HepG2 (cell line): ENCODE results near the gene CERS3. TPM values are rescaled to one million over a fixed set of nuclear protein-coding genes. Genes with fewer than 3 reads are reported as not detected.

ENCODE experiments used
- ATAC-seq: fragments of 200-7000 bp; cut with Tn5 transposase; 3 replicates; pipeline ENCODE4 v1.9.1; 2020; ENCODE audit warnings: mild to moderate bottlenecking, moderate library complexity
- BruUV-seq: library from RNA; stranded (reverse); fragments of 400-500 nt; replicated peaks from 2 replicates; lab custom pipeline; 2021; lab: Mats Ljungman, UMichigan
- CTCF ChIA-PET: fragments of 300-600 bp; formaldehyde crosslinking; extraction: SDS; loops from one replicate; lab custom pipeline; 2021; ENCODE audit warnings: low total read pairs, inconsistent platforms, low intra/inter-chr PET ratio; lab: Yijun Ruan, JAX
- POLR2A ChIA-PET: fragments of 350-600 bp; sonication (Branson Sonifier 250); formaldehyde crosslinking; loops from one replicate; lab custom pipeline; 2020; ENCODE audit warnings: antibody characterized with exemption, inconsistent platforms; lab: Yijun Ruan, JAX
- DNase-seq: peaks from one replicate; pipeline ENCODE4 v3.0.0-alpha.2; 2015; ENCODE audit warnings: low spot score
- FAIRE-seq: peaks from 3 replicates; lab custom pipeline; 2011; peaks lifted over from hg19 to GRCh38; lab: Jason Lieb, UNC
- H2AFZ ChIP-seq: one replicate; pipeline ENCODE4 v1.6.1; 2011; ENCODE audit warnings: low read length, inconsistent platforms
- H3K27ac ChIP-seq: fragments of 300-600 bp; 3 replicates; pipeline ENCODE4 v1.8.0; 2011; ENCODE audit warnings: mixed run types, mild to moderate bottlenecking, mixed read lengths, low read length, inconsistent platforms; ENCODE audit not compliant: insufficient read depth; ENCODE audit errors: extremely low read length
- H3K27me3 ChIP-seq, 2 experiments: fragments of 200-600 bp in 1 of 2; 2 replicates in 1 of 2; 3 replicates in 1 of 2; pipeline versions ENCODE4 v1.6.0 to v1.8.0; 2011; ENCODE audit warnings: low read length in 2 of 2, mild to moderate bottlenecking in 2 of 2, moderate library complexity in 2 of 2, inconsistent platforms in 1 of 2; ENCODE audit not compliant: insufficient read depth in 2 of 2, control insufficient read depth in 1 of 2
- H3K36me3 ChIP-seq, 2 experiments: fragments of 200-600 bp in 1 of 2; replicated peaks in 1 of 2; 2 replicates in 1 of 2; 3 replicates in 1 of 2; pipeline versions ENCODE4 v1.5.1 to v1.8.0; 2011; ENCODE audit warnings: low read length in 2 of 2, inconsistent platforms in 1 of 2; ENCODE audit not compliant: insufficient read depth in 2 of 2, control insufficient read depth in 1 of 2
- H3K4me1 ChIP-seq: 2 replicates; pipeline ENCODE4 v1.5.1; 2012; ENCODE audit warnings: low read length, inconsistent platforms; ENCODE audit not compliant: insufficient read depth
- H3K4me2 ChIP-seq: 2 replicates; pipeline ENCODE4 v1.6.0; 2011; ENCODE audit warnings: low read depth, low read length, inconsistent platforms
- H3K4me3 ChIP-seq, 3 experiments: fragments of 200-600 bp in 1 of 3; sonication (generic), shearing (Covaris generic) in 1 of 3; replicated peaks in 1 of 3; 2 replicates each; pipeline ENCODE4 v1.5.1; 2011 to 2016; ENCODE audit warnings: low read length in 3 of 3, inconsistent platforms in 2 of 3, low read depth in 2 of 3, mild to moderate bottlenecking in 2 of 3, control low read depth in 1 of 3, mixed read lengths in 1 of 3; ENCODE audit not compliant: insufficient read depth in 1 of 3
- H3K79me2 ChIP-seq: one replicate; pipeline ENCODE4 v1.6.1; 2011; ENCODE audit warnings: low read length, inconsistent platforms; ENCODE audit not compliant: insufficient read depth
- H3K9ac ChIP-seq: 2 replicates; pipeline ENCODE4 v1.6.0; 2011; ENCODE audit warnings: mild to moderate bottlenecking, low read depth, low read length, inconsistent platforms; ENCODE audit not compliant: insufficient read depth
- H3K9me3 ChIP-seq: 2 replicates; pipeline ENCODE4 v1.5.1; 2012; ENCODE audit warnings: mild to moderate bottlenecking, low read length
- H4K20me1 ChIP-seq: 2 replicates; pipeline ENCODE4 v1.6.0; 2011; ENCODE audit warnings: inconsistent platforms, mild to moderate bottlenecking, low read length, moderate library complexity; ENCODE audit not compliant: insufficient read depth
- MAFK ChIP-seq, 2 experiments: IDR thresholded peaks in 1 of 2; conservative IDR thresholded peaks in 1 of 2; 2 replicates each; pipeline ENCODE4 v1.6.1; 2011; ENCODE audit warnings: improper control_type of control experiment in 2 of 2, low read length in 2 of 2
- POLR2G ChIP-seq: fragments of 200-400 bp; formaldehyde crosslinking; IDR thresholded peaks from 2 replicates; pipeline ENCODE4 v1.6.1; 2018; ENCODE audit warnings: mild to moderate bottlenecking, low read depth, low read length, moderate library complexity
- RORA ChIP-seq: sonication (generic); formaldehyde crosslinking; IDR thresholded peaks from 2 replicates; pipeline ENCODE4 v1.5.0; 2020; ENCODE audit warnings: mild to moderate bottlenecking, missing genetic modification reagents, moderate library complexity
- ZNF101 ChIP-seq: sonication (generic); formaldehyde crosslinking; IDR thresholded peaks from 2 replicates; pipeline ENCODE4 v1.4.0; 2020; ENCODE audit warnings: mild to moderate bottlenecking, low read depth, missing genetic modification reagents, borderline replicate concordance
- ZNF17 ChIP-seq: sonication (generic); formaldehyde crosslinking; IDR thresholded peaks from 2 replicates; pipeline ENCODE4 v1.5.0; 2020; ENCODE audit warnings: mild to moderate bottlenecking, missing genetic modification reagents
- ZNF317 ChIP-seq: sonication (generic); formaldehyde crosslinking; IDR thresholded peaks from 2 replicates; pipeline ENCODE4 v1.5.0; 2020; ENCODE audit warnings: mild to moderate bottlenecking, missing genetic modification reagents
- WGBS: methylation state at CpG from one replicate; pipeline ENCODE4 v1.1.6; 2017; ENCODE audit warnings: low lambda C conversion rate; 5-methylcytosine and 5-hydroxymethylcytosine counted together
- in situ Hi-C: cut with HindIII; loops from 2 replicates; pipeline ENCODE4 v1.10.0; 2017; ENCODE audit warnings: low pct_unique_long_range_greater_than_20kb; ENCODE audit not compliant: extremely low pct_ligation_motif_present
- intact Hi-C: fragments of 100-400 bp; cut with micrococcal nuclease; formaldehyde crosslinking; loops from one replicate; pipeline ENCODE4 v1.10.0; 2022; ENCODE audit not compliant: unreplicated experiment
- polyA plus RNA-seq, 8 experiments: library from polyadenylated mRNA; depleted of rRNA in 3 of 8; stranded (reverse) in 7 of 8; unstranded in 1 of 8; fragments of >200 nt; fragmentation: Illumina TruSeq in 4 of 8; extraction: Trizol in 4 of 8; gene quantifications; 2 replicates each; pipeline versions ENCODE4 v1.2.1 to v1.2.3, GENCODE V29; 2011 to 2016; ENCODE audit warnings: low read depth in 4 of 8, missing spikeins in 1 of 8, mixed read lengths in 1 of 8; ENCODE audit not compliant: insufficient read depth in 1 of 8
- total RNA-seq, 5 experiments: library from RNA; depleted of rRNA; stranded (reverse); fragments of >200 nt; fragmentation: Illumina TruSeq; extraction: Trizol; gene quantifications; 2 replicates each; pipeline ENCODE4 v1.2.3, GENCODE V29; 2016; ENCODE audit warnings: low read depth in 1 of 5
- TF ChIP-seq, protein P1 (sequence below): IDR thresholded peaks from 2 replicates; pipeline ENCODE4 v1.6.1; 2016; ENCODE audit warnings: low read depth, control low read depth
- TF ChIP-seq, protein P2 (sequence below): sonication (generic); formaldehyde crosslinking; IDR thresholded peaks from 2 replicates; pipeline ENCODE4 v1.8.0; 2023; ENCODE audit warnings: mild to moderate bottlenecking, missing genetic modification reagents
- TF ChIP-seq, protein P3 (sequence below): sonication (generic); formaldehyde crosslinking; IDR thresholded peaks from 2 replicates; pipeline ENCODE4 v1.5.1; 2020; ENCODE audit warnings: missing genetic modification reagents, mild to moderate bottlenecking, borderline replicate concordance

The CERS3 gene
- total and polyA plus RNA-seq, 2 of the 13 experiments (the other 11 are each of a cell fraction or from before 2014, with no cell fraction given): not detected

DNA sequence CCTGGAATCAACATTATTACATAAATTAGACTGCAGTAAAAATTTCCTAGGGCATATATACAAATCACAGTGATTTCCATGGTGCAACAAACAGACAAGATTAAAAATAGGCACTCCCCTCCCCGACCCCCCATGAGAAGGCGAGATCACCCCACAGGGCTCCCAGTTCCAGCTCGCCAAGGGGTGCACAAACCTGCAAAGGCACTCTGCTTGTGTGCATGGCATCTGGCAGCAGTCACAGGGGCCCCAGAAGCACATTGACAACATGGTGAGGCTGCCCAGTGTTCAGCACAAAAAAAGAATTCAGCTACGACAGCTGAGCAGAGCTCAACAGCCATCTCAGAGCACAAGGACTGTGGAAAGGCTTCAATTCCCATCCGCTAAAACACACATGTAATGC lies 19.2 kb upstream of the CERS3 start:
- Histone ChIP-seq H3K27ac (no peak overlapping the region), H3K4me2 (no peak overlapping the region), H4K20me1 (no peaks in the 10 kb centered on the region), H3K9ac (no peak overlapping the region), H3K36me3 (no peaks in the 10 kb centered on the region), H3K79me2 (no peaks in the 10 kb centered on the region)
- BruUV-seq: no TSS peak
- intact Hi-C loops: no loop called here
- CTCF ChIA-PET: no interaction called here
- DNase-seq: no peak
- POLR2A ChIA-PET: no interaction called here
- no peak for TF ChIP-seq ZNF101 (CRISPR knock-in tag)
- TF ChIP-seq RORA: no peak
- TF ChIP-seq MAFK (conservative IDR thresholded peaks at IDR 0.05 in 1 of 2, IDR thresholded peaks at IDR 0.05 in 1 of 2; ENCODE audit: low read length in 2 of 2): no peak
- TF ChIP-seq ZNF17 (CRISPR knock-in tag): no peak
- TF ChIP-seq ZNF317 (CRISPR knock-in tag): no peak
- TF ChIP-seq, protein P1, sequence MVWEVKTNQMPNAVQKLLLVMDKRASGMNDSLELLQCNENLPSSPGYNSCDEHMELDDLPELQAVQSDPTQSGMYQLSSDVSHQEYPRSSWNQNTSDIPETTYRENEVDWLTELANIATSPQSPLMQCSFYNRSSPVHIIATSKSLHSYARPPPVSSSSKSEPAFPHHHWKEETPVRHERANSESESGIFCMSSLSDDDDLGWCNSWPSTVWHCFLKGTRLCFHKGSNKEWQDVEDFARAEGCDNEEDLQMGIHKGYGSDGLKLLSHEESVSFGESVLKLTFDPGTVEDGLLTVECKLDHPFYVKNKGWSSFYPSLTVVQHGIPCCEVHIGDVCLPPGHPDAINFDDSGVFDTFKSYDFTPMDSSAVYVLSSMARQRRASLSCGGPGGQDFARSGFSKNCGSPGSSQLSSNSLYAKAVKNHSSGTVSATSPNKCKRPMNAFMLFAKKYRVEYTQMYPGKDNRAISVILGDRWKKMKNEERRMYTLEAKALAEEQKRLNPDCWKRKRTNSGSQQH: no peak
- TF ChIP-seq, protein P2, sequence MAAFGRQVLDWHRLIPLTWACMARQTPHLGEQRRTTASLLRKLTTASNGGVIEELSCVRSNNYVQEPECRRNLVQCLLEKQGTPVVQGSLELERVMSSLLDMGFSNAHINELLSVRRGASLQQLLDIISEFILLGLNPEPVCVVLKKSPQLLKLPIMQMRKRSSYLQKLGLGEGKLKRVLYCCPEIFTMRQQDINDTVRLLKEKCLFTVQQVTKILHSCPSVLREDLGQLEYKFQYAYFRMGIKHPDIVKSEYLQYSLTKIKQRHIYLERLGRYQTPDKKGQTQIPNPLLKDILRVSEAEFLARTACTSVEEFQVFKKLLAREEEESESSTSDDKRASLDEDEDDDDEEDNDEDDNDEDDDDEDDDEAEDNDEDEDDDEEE (CRISPR knock-in tag): no peak
- no peak for TF ChIP-seq POLR2G
- TF ChIP-seq, protein P3, sequence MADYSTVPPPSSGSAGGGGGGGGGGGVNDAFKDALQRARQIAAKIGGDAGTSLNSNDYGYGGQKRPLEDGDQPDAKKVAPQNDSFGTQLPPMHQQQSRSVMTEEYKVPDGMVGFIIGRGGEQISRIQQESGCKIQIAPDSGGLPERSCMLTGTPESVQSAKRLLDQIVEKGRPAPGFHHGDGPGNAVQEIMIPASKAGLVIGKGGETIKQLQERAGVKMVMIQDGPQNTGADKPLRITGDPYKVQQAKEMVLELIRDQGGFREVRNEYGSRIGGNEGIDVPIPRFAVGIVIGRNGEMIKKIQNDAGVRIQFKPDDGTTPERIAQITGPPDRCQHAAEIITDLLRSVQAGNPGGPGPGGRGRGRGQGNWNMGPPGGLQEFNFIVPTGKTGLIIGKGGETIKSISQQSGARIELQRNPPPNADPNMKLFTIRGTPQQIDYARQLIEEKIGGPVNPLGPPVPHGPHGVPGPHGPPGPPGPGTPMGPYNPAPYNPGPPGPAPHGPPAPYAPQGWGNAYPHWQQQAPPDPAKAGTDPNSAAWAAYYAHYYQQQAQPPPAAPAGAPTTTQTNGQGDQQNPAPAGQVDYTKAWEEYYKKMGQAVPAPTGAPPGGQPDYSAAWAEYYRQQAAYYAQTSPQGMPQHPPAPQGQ (CRISPR knock-in tag): no peak
- TF ChIP-seq, all 625 proteins: peak for 0
- no peak for FAIRE-seq
- 22% methylated on average over 5 of the region's 5 CpGs for WGBS
- no peak overlapping the region for H3K4me3 ChIP-seq
- ATAC-seq: no peak
- no peaks in the 10 kb centered on the region for H3K4me1 ChIP-seq
- no peaks in the 10 kb centered on the region for H3K9me3 ChIP-seq
- no peak overlapping the region for H2AFZ ChIP-seq
- in situ Hi-C loops: no loop called here
- no peaks in the 10 kb centered on the region for H3K27me3 ChIP-seq
